NCI-H187 treated with DMSO at 0.1 percent for 48 hours (cell line): ENCODE data around the gene DDX55.

Source experiments
- DNase-seq: peaks from one replicate; lab custom pipeline; 2025; lab: John Stamatoyannopoulos, UW

Gene DDX55

DNA sequence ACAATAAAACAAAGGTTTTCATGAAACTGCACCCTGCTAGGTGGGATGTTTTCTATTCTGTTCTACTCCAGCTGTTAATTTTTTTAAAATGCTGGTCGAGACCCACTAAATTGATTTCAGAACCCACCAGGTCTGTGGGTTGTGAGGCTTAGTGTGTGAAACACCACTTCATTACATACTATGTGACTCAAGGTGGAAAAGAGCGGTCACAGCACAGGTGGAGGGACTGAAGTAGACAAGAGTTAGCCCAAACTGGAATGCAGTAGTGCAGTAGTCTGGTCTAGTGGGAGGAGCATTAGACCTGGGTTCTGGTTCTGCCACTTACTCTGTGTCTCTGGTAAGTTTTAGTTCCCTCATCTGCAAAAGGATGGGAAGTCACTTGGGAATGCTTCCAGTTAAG lies 12.2 kb downstream of the DDX55 start:
- DNase-seq, result no peak

GRCh38 chr12:123614531-123614930 lies 12.6 kb downstream of the DDX55 start:
- no peak for DNase-seq

GRCh38 chr12:123617144-123617543 lies 15.2 kb downstream of the DDX55 start:
- DNase-seq, result no peak

GRCh38 chr12:123617580-123617979 lies 15.7 kb downstream of the DDX55 start:
- no peak for DNase-seq

- no peak for DNase-seq
Observed at GRCh38 chr12:123621101-123621500, 19.2 kb downstream of the DDX55 start.

DNA sequence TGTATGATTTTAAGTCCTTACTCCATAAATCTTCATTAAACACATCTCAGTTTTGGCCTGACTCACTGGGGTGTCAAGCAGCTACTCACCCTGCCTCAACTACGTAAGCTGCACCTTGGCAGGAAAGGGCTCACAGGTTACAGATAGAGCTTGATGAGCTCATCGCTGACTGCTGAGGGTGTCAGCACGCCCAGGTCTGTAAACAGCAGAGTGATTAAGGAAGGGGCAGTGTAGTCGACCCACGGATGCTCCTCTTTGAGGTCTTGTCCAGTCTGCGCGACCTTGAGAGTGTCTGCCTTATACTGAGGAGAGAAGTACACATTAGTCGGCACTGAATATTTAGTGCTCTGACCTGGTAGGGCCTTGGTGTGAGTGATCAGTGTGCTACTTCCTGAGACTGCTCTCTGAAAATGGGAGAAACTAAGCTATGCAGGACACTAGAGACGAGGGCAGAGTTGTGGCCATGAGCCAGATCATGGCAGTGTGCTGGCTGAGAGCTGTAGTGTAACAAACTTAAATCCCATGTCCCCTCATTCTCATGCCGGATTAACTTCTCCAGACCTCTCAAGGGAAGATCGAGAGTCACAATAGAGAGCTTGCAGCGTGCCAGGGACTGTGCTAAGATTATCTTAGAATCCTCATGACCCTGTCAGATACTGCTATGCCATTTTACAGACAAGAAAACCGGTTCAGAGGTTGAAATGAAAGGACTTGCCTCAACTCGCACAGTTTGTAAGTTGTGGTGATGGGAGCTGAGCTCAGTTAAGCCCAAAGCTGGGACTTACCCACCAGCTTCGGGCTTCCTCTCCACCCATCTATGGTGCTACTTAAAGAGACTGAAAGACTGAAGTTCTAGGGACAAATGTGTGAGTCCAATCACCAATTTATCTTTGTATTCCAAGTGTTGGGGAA lies 20.0 kb downstream of the DDX55 start:
- no peak for DNase-seq

- peak; percentile 92 for DNase-seq
Observed at GRCh38 chr12:123633379-123634141, 31.7 kb downstream of the DDX55 start, which contains the start of the genes EIF2B1 and GTF2H3. EIF2B1 (minus strand) TSS chr12:123633686; CDS start chr12:123633557, 129 bp downstream. GTF2H3 (plus strand) TSS chr12:123633829; CDS start chr12:123633860, 31 bp downstream.

- no peak for DNase-seq
Observed at GRCh38 chr12:123634142-123634561, 32.3 kb downstream of the DDX55 start.

DNA sequence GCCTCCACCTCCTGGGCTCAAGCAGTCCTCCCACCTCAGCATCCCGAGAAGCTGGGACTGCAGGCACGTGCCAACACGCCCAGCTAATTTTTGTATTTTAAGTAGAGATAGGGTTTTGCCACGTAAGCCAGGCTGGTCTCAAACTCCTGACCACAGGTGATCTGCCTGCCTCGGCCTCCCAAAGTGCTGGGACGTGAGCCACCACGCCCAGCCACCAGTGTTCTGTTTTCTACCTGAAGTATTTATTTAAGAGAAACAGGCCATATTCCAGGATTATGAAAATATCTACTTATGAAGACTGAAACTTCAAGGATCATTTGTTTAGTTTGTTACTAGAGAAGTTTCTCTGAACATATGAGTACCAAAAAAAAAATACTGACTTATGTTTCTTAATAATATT lies 42.0 kb downstream of the DDX55 start:
- DNase-seq, result no peak

GRCh38 chr12:123645380-123645779 lies 43.5 kb downstream of the DDX55 start:
- DNase-seq, result no peak

GRCh38 chr12:123645878-123646277 lies 44.0 kb downstream of the DDX55 start:
- DNase-seq, result no peak

DNA sequence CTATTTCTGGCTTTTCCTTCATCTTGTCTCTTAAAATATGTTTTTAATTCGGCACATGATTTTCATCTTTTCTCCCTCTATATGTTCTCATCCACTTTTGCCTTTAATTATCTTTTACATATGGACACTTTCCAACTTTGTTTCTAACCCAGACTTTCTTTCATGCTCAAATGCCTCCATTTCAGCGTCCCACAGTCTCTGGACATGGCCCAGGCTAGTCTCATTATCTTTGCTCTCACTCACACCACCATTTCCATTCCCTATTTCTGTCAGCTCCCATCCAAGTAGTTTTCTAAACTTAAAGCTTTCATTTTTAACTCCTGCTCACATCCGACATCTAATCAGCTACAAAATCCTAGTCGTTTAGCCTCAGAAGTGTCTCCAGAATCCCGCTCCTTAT lies 46.5 kb downstream of the DDX55 start:
- no peak for DNase-seq

DNA sequence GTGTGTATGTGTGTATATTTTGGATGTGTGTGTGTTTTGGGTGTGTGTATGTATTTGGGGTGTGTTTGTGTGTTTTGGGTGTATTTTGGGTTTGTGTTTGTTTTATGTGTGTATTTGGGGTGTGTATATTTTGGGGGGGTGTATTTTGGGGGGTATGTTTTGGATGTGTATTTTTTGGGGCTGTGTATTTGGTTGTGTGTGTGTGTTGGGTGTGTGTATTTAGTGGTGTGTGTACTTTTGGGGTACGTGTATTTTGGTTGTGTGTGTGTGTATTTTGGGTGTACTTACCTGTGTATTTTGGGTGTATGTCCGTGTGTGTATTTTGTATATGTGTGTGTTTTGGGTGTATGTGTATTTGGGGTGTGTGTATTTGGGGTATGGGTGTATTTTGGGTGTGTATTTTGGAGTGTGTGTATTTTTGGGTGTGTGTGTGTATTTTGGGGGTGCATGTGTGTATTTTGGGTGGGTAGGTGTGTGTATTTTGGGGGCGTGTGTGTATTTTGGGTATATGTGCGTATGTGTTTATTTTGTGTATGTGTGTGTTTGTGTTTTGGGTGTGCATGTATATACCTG lies 52.3 kb downstream of the DDX55 start:
- no peak for DNase-seq

- no peak for DNase-seq
Observed at GRCh38 chr12:123655420-123655819, 53.5 kb downstream of the DDX55 start.

DNA sequence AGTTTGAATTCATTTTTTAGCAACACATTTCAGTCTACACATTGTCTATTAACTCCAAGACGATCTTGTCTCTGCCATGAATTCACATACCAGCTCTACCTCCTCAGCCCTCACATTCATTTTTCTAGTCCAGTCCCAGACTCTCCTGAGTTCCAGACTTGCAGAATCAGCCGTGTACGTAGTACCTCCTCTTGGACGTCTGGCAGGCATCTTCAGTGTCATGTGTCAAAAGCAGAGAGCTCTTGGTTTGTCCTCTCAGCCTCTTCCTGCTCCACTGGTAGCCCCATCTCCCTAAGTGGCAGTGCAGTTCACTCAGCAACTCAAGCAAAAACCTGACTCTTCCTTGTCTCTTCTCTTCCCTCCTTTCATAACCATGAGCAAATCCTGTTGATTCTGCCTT lies 54.5 kb downstream of the DDX55 start:
- DNase-seq, result no peak

- DNase-seq, result no peak
Observed at GRCh38 chr12:123657211-123657610, 55.3 kb downstream of the DDX55 start.

GRCh38 chr12:123659996-123660727 lies 58.3 kb downstream of the DDX55 start:
- DNase-seq, result no peak

DNA sequence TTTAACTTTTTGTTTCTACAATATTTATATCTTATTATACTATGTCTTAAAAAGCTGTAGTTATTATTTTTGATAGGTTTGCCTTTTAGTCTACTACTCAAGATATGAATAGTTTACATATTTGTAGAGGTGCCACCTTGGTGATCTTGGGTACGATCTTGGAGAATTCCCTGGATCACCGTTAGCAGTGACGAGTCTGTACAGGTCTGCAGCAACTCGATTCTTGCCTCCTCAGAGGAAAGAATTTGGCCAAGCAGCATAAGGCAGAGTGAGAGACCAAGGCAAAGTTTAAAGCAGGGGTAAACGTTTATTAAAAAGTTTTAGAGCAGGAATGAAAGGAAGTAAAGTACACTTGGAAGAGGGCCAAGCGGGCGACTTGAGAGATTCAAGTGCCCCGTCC lies 65.9 kb downstream of the DDX55 start:
- DNase-seq, result no peak
